Activated naive CD4-positive, alpha-beta T cell (primary cell): Measurements from ENCODE around the gene TSPAN15.

Experiments used
- DNase-seq, 4 experiments: peaks; one replicate each; lab custom pipeline; 2025; lab: John Stamatoyannopoulos, UW

TSPAN15 gene

GRCh38 chr10:69466158-69466490, 14.9 kb downstream of the TSPAN15 start:
- DNase-seq = no peak

- no peak for DNase-seq
These were observed 15.4 kb downstream of the TSPAN15 start for GRCh38 chr10:69466689-69467088.

- no peak for DNase-seq
These were observed 16.9 kb downstream of the TSPAN15 start for GRCh38 chr10:69467928-69468750.

- DNase-seq = no peak
These were observed 17.5 kb downstream of the TSPAN15 start for GRCh38 chr10:69468751-69469089.

- DNase-seq = no peak
These were observed 18.7 kb downstream of the TSPAN15 start for GRCh38 chr10:69469976-69470375.

- DNase-seq = no peak
These were observed 19.5 kb downstream of the TSPAN15 start for GRCh38 chr10:69470463-69471384.

GRCh38 chr10:69472142-69472541, 20.9 kb downstream of the TSPAN15 start:
- no peak for DNase-seq

- no peak for DNase-seq
These were observed 21.3 kb downstream of the TSPAN15 start for GRCh38 chr10:69472544-69472943.

GRCh38 chr10:69473304-69473990, 22.2 kb downstream of the TSPAN15 start:
- no peak for DNase-seq

GRCh38 chr10:69474742-69475432, 23.6 kb downstream of the TSPAN15 start:
- no peak for DNase-seq

GRCh38 chr10:69475433-69475830, 24.2 kb downstream of the TSPAN15 start:
- DNase-seq = no peak

GRCh38 chr10:69477968-69478597, 26.8 kb downstream of the TSPAN15 start:
- no peak for DNase-seq

- DNase-seq = no peak
These were observed 28.2 kb downstream of the TSPAN15 start for GRCh38 chr10:69479240-69480067.

- no peak for DNase-seq
These were observed 28.8 kb downstream of the TSPAN15 start for GRCh38 chr10:69480068-69480412.

GRCh38 chr10:69481305-69481704, 30.0 kb downstream of the TSPAN15 start:
- no peak for DNase-seq

- no peak for DNase-seq
These were observed 30.7 kb downstream of the TSPAN15 start for GRCh38 chr10:69481811-69482524.

GRCh38 chr10:69483963-69484362, 32.7 kb downstream of the TSPAN15 start:
- DNase-seq = no peak

- DNase-seq = no peak
These were observed 33.5 kb downstream of the TSPAN15 start for GRCh38 chr10:69484736-69485135.

GRCh38 chr10:69486922-69487730, 35.9 kb downstream of the TSPAN15 start:
- DNase-seq = no peak
